Effector memory CD8-positive, alpha-beta T cell (primary cell): Measurements from ENCODE around the gene HMGA1.
A peak's percentile ranks its signal among the peaks of the same experiment; 100 is the strongest.

Experiments used
- ATAC-seq: fragments of 150-1000 bp; cut with Tn5 transposase; replicated peaks from 2 replicates; pipeline ENCODE4 v1.10.0; 2021; ENCODE audit warnings: mild to moderate bottlenecking, moderate library complexity
- DNase-seq, 3 experiments: peaks; one replicate each; pipeline ENCODE4 v3.0.0; 2021
- H3K27ac Mint-ChIP-seq, 2 donors: one replicate each; pipeline ENCODE4 v1.8.0; 2022; ENCODE audit warnings: mild to moderate bottlenecking in 2 of 2, mixed read lengths in 2 of 2, moderate library complexity in 2 of 2
- H3K27me3 Mint-ChIP-seq, 2 donors: one replicate each; pipeline ENCODE4 v1.8.0; 2022; ENCODE audit warnings: mixed read lengths in 2 of 2
- H3K36me3 Mint-ChIP-seq: one replicate; pipeline ENCODE4 v1.8.0; 2022; ENCODE audit warnings: mild to moderate bottlenecking, moderate library complexity, mixed read lengths; ENCODE audit not compliant: insufficient read depth
- H3K4me1 Mint-ChIP-seq, 2 donors: one replicate each; pipeline ENCODE4 v1.8.0; 2022; ENCODE audit warnings: low read depth in 2 of 2, mixed read lengths in 2 of 2
- H3K4me3 Mint-ChIP-seq, 2 donors: one replicate each; pipeline ENCODE4 v1.8.0; 2022; ENCODE audit warnings: mild to moderate bottlenecking in 2 of 2, mixed read lengths in 2 of 2, moderate library complexity in 2 of 2
- H3K9me3 Mint-ChIP-seq, 2 donors: one replicate each; pipeline ENCODE4 v1.8.0; 2022; ENCODE audit warnings: mixed read lengths in 2 of 2

Gene HMGA1

DNA sequence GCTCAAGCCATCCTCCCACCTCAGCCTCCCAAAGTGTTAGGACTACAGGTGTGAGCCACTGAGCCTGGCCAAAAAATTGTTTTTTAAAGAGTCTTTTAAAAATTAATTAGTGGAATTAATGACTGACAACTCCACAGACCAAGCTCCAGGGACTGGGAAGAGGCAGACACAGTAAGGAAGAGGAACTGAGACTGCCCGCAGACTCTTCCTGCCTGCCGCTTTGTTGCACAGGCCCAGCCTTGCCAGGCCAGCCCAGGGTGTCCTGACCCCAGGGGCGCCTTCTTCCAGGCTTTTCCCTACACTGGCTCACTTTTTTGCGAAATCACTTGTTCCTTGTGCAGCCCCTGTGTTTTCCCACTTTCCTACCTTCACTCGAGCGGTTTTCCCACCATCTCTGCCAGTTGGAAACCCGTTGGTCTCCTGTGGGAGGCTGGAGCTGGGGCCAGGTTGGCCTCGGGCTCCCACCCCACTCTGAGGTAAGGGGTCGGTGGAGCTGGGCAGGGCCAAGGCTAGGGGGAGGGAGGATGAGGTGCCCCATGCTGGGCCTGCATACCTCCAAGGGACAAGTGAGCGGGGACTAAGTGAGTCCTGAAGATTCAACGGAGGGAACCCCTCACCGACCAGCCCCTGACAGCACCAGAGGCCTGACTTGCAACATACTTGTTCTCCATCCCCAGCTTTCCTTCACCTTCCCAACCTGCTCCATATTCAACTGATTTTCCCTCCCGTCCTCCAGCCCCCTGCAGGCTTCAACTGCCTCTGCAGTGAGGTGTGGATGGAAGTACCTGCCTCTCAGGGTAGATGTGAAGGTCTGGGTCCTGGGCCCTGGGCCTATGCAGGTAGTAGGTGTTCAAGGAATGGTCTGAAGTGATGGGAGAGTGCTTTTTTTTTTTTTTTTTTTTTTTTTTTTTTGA, 35.6 kb downstream of the HMGA1 start:
- ATAC-seq (no peak), DNase-seq (no peak)
- Mint-ChIP-seq H3K27ac (no peak overlapping the region), H3K4me1 (peaks cover 4 to 5% of the 10 kb centered on the region in 2 donors), H3K9me3 (no peaks in the 10 kb centered on the region), H3K4me3 (no peak overlapping the region), H3K27me3 (no peaks in the 10 kb centered on the region), H3K36me3 (no peaks in the 10 kb centered on the region)

DNA sequence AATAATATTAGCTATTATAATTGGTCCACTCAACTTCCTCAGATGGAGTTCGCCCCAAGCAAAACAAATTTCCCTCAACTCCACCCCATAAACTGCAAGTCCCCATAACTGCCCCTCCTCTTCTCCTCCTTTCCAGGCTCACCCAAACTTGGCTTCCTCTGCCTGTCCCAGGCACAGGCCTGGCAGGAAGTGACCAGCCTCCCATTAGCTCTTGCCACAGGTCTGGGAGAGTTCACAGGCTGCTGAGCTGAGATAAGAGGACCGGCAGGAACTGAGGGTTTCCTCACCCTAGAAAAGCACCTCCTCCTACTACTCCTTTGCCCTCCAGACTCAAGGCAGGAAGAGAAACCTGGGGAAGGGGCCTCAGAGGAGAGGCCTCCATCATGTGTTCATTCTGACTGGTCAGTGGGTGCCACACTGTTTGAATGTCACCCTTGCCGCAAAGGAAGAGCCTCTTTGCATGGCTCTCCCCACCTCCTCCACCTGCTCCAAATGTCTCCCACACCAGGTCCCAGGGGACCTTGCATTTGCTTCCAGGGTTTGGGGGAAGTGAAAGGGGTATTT, 36.7 kb downstream of the HMGA1 start:
- Mint-ChIP-seq H3K9me3 (no peaks in the 10 kb centered on the region), H3K27ac (peak overlapping the region in 1 of 2 donors; percentile 80), H3K36me3 (no peaks in the 10 kb centered on the region), H3K27me3 (no peaks in the 10 kb centered on the region), H3K4me3 (no peak overlapping the region), H3K4me1 (peaks cover 4 to 5% of the 10 kb centered on the region in 2 donors)
- no peak for ATAC-seq
- no peak for DNase-seq

DNA sequence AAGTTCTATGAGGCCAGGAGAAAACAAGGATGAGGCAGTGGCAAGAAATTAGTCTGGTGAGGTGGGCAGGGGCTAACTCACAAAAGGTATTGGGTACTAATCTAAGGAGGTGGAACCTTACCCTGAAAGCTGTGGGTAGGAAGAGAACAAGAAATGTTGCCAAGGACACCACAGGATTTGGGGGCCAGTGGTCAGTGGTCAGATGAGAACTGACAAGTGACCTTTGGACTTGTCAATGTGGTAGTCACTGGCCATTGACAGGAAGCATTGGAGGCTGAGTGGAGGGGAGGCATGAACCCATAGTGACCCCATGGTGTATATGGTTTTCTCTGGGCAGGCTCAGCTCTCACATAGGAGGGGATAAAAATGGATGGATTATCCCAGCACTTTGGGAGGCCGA, 37.5 kb downstream of the HMGA1 start:
- Mint-ChIP-seq H3K4me1 (peaks cover 4 to 5% of the 10 kb centered on the region in 2 donors), H3K27ac (no peak overlapping the region), H3K9me3 (no peaks in the 10 kb centered on the region), H3K36me3 (no peaks in the 10 kb centered on the region), H3K27me3 (no peaks in the 10 kb centered on the region), H3K4me3 (no peak overlapping the region)
- DNase-seq (no peak), ATAC-seq (no peak)

DNA sequence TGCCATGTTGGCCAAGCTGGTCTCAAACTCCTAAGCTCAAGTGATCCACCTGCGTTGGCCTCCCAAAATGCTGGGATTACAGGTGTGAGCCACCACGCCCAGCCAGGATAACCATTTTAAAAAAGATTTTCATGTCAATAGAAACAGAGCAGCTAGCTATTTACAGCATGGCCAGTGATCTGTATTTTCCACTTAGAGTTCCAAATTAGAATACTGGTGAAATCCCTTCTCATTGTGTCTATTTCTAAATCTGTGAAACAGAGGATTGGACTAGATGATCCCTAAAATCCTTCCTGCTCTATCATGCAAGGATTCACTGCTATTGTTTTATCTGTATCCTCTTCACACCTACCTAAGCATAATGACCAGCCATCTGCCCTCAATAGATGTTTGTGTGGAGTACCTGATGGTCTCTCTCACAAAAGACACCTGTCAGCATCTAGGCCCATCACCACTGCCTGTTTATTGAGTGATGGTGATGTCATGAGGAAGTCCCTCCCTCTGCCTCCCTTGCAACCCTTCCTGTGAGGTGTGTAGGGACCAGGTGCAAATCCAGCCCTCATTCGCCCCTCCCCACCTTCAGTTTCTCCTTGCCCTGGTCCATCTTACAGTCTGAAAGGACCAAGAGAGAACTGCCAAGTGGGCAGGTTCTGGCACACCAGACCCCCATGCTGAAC, 38.6 kb downstream of the HMGA1 start:
- Mint-ChIP-seq H3K4me3 (no peak overlapping the region), H3K27ac (peak overlapping the region; percentile 1 to 59), H3K4me1 (peaks cover 0 to 2% of the 10 kb centered on the region in 2 donors), H3K36me3 (no peaks in the 10 kb centered on the region), H3K27me3 (no peaks in the 10 kb centered on the region), H3K9me3 (no peaks in the 10 kb centered on the region)
- ATAC-seq: no peak
- no peak for DNase-seq

DNA sequence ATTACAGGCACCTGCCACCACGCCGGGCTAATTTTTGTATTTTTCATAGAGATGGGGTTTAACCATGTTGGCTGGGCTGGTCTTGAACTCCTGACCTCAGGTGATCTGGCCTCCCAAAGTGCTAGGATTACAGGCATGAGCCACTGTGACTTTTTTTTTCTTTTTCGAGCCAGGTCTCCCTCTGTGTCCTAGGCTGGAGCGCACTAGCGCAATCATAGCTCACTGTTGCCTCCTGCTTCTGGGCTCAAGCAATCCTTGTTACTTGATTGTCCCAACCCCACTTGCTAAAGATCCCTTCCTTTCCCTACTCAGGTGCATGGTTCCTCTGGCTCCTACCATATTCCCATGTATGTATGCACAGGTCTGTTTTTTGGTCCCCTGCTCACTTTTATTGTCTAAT, 39.5 kb downstream of the HMGA1 start:
- ATAC-seq: no peak
- no peaks in the 10 kb centered on the region for H3K36me3 Mint-ChIP-seq
- DNase-seq: no peak
- peaks cover 0 to 2% of the 10 kb centered on the region in 2 donors for H3K4me1 Mint-ChIP-seq
- H3K27me3 Mint-ChIP-seq: no peaks in the 10 kb centered on the region
- no peak overlapping the region for H3K4me3 Mint-ChIP-seq
- no peaks in the 10 kb centered on the region for H3K9me3 Mint-ChIP-seq
- peak overlapping the region in 1 of 2 donors; percentile 1 for H3K27ac Mint-ChIP-seq

DNA sequence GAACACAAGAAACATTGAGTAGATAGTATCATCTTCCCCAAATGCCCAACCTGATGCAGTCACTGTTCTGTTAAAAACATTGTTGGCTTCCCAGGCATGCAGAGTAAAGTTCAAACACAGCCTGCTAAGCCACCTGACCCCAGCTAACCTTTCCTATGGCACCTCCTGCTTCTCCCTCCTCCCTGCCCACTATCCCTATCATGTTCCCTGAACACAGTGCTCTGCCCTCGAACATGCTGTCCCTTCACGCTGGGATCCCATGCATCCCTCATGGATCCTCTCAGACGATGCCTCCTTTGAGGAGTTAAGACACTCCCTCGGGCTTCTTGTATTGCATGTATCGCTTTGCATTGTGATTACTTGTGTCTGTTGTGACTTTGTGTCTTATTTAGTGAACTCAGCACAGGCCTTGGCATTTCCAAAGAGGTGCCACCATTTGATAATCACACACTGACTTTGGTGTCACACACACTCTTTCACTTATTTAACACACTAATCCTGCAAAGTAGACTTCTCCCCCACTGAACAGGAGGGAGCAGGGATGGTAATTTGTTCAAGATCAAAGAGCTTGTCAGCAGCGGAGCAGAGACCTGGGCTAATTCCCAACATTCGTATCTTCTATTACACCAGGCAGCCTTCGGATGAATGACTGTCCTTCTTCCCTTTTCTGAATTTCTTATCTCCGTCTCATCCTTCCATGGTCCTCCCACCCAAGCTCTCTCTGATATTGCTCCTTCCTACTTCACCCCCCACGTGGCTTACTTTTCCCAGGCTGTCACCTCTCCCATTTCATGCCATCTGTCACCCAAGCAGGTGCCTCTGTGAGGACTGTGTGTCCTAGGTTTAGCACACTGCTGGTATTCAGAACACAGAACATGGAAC, 40.4 kb downstream of the HMGA1 start:
- H3K4me1 Mint-ChIP-seq: peaks cover 0 to 2% of the 10 kb centered on the region in 2 donors
- no peaks in the 10 kb centered on the region for H3K9me3 Mint-ChIP-seq
- peak overlapping the region; percentile 1 to 7 for H3K27ac Mint-ChIP-seq
- H3K4me3 Mint-ChIP-seq: no peak overlapping the region
- DNase-seq (no peak), ATAC-seq (no peak)
- no peaks in the 10 kb centered on the region for H3K36me3 Mint-ChIP-seq
- no peaks in the 10 kb centered on the region for H3K27me3 Mint-ChIP-seq

DNA sequence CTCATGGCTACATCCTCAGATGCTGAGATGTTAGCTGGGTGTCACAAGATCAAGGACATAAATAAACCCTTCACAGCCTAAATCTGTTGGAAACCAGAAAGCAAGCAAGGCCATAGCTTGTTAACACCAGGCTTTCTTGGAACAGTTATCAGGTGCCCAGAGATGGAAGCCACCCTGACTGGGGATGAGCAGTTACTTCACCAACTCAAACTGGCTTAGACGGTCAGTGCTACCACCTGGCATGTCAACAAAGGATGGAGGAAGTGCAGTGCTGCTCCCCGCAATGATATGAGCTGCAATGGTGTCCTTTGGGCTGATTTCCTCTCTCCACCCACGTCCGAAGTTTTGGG, 41.1 kb downstream of the HMGA1 start:
- ATAC-seq: no peak
- no peak overlapping the region for H3K4me3 Mint-ChIP-seq
- H3K27me3 Mint-ChIP-seq: no peaks in the 10 kb centered on the region
- no peaks in the 10 kb centered on the region for H3K36me3 Mint-ChIP-seq
- H3K27ac Mint-ChIP-seq: no peak overlapping the region
- no peaks in the 10 kb centered on the region for H3K9me3 Mint-ChIP-seq
- DNase-seq: no peak
- H3K4me1 Mint-ChIP-seq: peaks cover 0 to 2% of the 10 kb centered on the region in 2 donors

DNA sequence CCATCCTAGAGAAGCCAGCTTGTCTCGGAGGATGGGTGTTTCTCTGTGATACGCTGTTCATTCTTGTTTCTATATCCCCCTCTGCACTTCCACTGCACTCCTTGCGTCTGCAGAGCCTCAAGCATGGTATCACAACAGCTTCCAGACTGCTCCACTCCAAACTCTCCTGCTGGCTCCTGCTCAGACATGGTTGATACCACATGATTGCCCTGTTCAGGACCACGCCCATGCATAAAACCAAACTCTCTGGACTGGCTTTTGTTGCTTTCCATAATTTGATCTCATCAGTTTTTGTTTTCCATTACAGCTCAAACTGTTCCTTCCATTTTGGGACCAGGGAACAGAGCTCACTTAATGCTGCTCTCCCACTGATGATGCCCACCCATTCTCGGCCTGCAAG, 42.2 kb downstream of the HMGA1 start:
- no peak for ATAC-seq
- H3K27me3 Mint-ChIP-seq: no peaks in the 10 kb centered on the region

DNA sequence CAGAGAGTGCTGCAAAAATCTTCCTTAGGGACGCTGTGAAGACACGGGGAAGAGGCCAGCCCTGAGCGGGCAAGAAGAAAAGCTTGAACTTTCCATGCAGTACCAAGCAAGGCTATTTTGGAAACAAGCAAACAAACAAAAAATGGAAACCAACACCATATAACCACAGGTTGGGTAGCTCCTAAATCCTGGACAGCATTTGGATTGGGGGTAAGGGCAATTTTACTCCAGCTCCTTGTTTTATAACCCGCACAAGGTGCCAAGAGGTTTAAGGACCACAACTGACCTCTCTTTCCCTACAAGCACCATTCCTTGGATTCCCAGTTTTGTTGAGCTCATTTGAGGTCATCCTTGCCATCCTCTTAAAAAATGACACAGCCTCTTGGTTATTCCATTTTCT, 43.5 kb downstream of the HMGA1 start:
- ATAC-seq: no peak
- H3K27ac Mint-ChIP-seq: no peak overlapping the region
- no peaks in the 10 kb centered on the region for H3K27me3 Mint-ChIP-seq
- DNase-seq: no peak
- no peaks in the 10 kb centered on the region for H3K9me3 Mint-ChIP-seq
- peaks cover 6% of the 10 kb centered on the region for H3K36me3 Mint-ChIP-seq
- H3K4me1 Mint-ChIP-seq: peaks cover 0 to 2% of the 10 kb centered on the region in 2 donors
- H3K4me3 Mint-ChIP-seq: no peak overlapping the region

More for the DNA sequence above, 42.2 kb downstream of the HMGA1 start:
- Mint-ChIP-seq H3K27ac (no peak overlapping the region), H3K9me3 (no peaks in the 10 kb centered on the region), H3K4me1 (peaks cover 0 to 2% of the 10 kb centered on the region in 2 donors), H3K4me3 (no peak overlapping the region), H3K36me3 (no peaks in the 10 kb centered on the region)
- no peak for DNase-seq

DNA sequence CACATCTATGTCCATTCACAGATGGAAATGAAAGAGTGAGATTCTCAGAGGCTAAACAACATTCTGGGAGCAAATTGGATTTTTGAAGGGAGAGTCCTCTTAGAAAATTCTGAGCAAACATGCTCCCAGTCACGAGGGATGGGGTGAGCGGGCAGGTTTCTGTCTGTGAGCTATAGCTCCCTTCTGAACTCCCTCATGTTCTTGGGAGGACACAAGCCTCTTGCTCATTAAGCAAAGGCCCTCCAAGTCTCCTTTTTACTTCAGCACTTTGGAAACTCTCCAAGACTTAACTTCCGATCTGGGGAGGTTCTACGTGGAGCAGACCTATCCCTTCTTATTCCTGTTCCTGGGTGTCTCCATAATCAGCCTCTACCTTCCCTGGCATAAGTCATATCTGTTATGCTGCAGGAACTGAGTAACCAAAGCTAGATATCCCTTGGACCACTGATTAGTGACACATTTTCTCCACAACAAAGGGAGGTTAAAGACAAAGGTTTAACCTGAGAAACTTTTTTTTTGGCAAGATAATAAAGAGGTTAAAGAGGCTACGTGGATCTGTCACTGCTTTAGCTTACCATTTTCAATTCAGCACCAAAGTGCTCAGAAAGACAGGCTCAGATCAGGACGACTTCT, 45.1 kb downstream of the HMGA1 start:
- Mint-ChIP-seq H3K27me3 (no peaks in the 10 kb centered on the region), H3K9me3 (no peaks in the 10 kb centered on the region), H3K4me1 (peaks cover 0 to 2% of the 10 kb centered on the region in 2 donors), H3K4me3 (no peak overlapping the region), H3K27ac (peak overlapping the region in 1 of 2 donors; percentile 16), H3K36me3 (peaks cover 11% of the 10 kb centered on the region)
- DNase-seq (no peak), ATAC-seq (no peak)

DNA sequence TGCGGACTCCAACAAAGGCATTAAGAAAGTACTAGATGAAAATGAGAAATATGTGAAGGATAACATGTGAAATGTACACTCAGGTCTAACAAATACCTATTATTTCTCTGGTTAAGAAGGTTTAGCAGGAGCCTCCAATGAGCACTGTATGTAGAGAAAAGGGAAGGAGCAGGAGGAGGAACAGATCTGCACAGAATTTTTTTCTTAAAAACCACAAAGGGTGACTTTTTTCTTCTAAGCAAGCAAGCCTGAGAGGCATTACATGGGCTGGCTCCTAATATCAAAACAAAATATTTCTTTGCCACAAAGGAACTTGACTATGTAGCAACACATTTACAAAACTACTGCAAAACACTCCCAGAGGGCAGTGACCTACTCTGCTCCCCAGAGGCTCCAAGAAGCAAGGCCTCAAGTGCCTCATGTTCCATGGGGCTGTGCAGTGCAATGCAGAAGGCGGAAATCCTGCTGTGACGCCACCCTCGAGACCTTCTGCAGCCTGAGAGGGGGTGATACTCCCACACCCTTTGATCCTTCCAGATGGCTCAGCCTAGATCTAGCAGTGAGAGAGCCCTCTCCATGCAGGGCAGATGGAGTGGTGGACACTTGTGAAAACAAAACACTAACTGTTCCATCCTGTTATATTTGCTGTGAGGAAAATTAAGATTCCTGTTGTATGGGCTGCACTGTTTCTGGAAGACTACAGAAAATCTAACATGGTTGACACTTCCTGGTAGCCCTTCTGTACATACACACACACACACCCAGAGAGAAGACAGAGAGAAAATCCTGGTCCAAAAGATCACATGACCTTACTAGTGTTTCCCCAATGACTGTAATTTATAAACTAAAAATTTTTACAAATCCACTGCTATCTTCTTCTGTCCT, 48.1 kb downstream of the HMGA1 start:
- Mint-ChIP-seq H3K27ac (no peak overlapping the region), H3K27me3 (no peaks in the 10 kb centered on the region), H3K4me3 (no peak overlapping the region), H3K36me3 (peaks cover 21% of the 10 kb centered on the region), H3K4me1 (peaks cover 2 to 10% of the 10 kb centered on the region in 2 donors), H3K9me3 (no peaks in the 10 kb centered on the region)
- DNase-seq (no peak), ATAC-seq (no peak)
